Activated CD8-positive, alpha-beta T cell treated with anti-CD3 and anti-CD28 coated beads, Interleukin-2, amount 10 ng/mL, durations not matched to agents 7 days and 5 days (primary cell): ENCODE data around the gene C2orf42. TPM values are rescaled to one million over a fixed set of nuclear protein-coding genes. Genes with fewer than 3 reads are reported as not detected.
"Not testable (repeated sequence)": the region's sequence is repeated elsewhere in the genome, so short reads cannot be mapped to it uniquely, and the experiment has no call there.

ENCODE experiments used
- ATAC-seq: fragments of 150-1000 bp; cut with Tn5 transposase; one replicate; pipeline ENCODE4 v1.10.0; 2021; ENCODE audit warnings: moderate library complexity
- CTCF ChIA-PET: fragments of 350-600 bp; sonication (Branson Sonifier 250); formaldehyde crosslinking; loops from one replicate; lab custom pipeline; 2021; ENCODE audit warnings: antibody characterized with exemption; lab: Charles Lee
- POLR2A ChIA-PET: fragments of 350-600 bp; sonication (Branson Sonifier 250); formaldehyde crosslinking; loops from one replicate; lab custom pipeline; 2021; ENCODE audit warnings: antibody characterized with exemption; lab: Charles Lee
- DNase-seq: peaks from one replicate; pipeline ENCODE4 v3.0.0-alpha.2; 2020
- H3K27ac Mint-ChIP-seq: one replicate; pipeline ENCODE4 v1.8.0; 2021; ENCODE audit warnings: mild to moderate bottlenecking, mixed read lengths
- H3K27me3 Mint-ChIP-seq: one replicate; pipeline ENCODE4 v1.8.0; 2021; ENCODE audit warnings: low read depth, mixed read lengths
- H3K36me3 Mint-ChIP-seq: one replicate; pipeline ENCODE4 v1.8.0; 2021; ENCODE audit warnings: low read depth, mixed read lengths
- H3K4me1 Mint-ChIP-seq: one replicate; pipeline ENCODE4 v1.8.0; 2021; ENCODE audit warnings: low read depth, mixed read lengths
- H3K4me3 Mint-ChIP-seq: one replicate; pipeline ENCODE4 v1.8.0; 2021; ENCODE audit warnings: mild to moderate bottlenecking, mixed read lengths
- H3K9me3 Mint-ChIP-seq: one replicate; pipeline ENCODE4 v1.8.0; 2022; ENCODE audit warnings: mixed read lengths; ENCODE audit not compliant: insufficient read depth
- total RNA-seq, 2 experiments: library from RNA; stranded (reverse); gene quantifications; one replicate each; pipeline ENCODE4 v1.2.3, GENCODE V29; 2021

The C2orf42 gene
- total RNA-seq, 2 experiments from 2014 or later = 23.0 to 29.4 TPM

GRCh38 chr2:70142590-70143313, 48.1 kb downstream of the C2orf42 start:
- no peaks in the 10 kb centered on the region for H3K9me3 Mint-ChIP-seq
- CTCF ChIA-PET = interaction anchor here (0.7 to 6.2 kb wide), 34 partner anchors 10 to 418 kb away, joined by 3 to 103 read pairs (median 5); partner anchors contain the start of genes C2orf42, MXD1 and SNRNP27
- peaks cover 76% of the 10 kb centered on the region for H3K4me1 Mint-ChIP-seq

GRCh38 chr2:70141902-70142589, 48.8 kb downstream of the C2orf42 start:
- DNase-seq (no peak), ATAC-seq (peak; percentile 55)
- Mint-ChIP-seq H3K4me3 (peak overlapping the region; percentile 84), H3K27me3 (no peaks in the 10 kb centered on the region), H3K27ac (peak overlapping the region; percentile 99), H3K36me3 (peaks cover 3% of the 10 kb centered on the region), H3K9me3 (no peaks in the 10 kb centered on the region), H3K4me1 (peaks cover 79% of the 10 kb centered on the region)
- ChIA-PET CTCF (interaction anchor here (1.0 to 6.2 kb wide), 17 partner anchors 9 to 417 kb away, joined by 3 to 103 read pairs (median 13); partner anchors contain the start of genes MXD1 and SNRNP27), POLR2A (interaction anchor here (0.9 to 15.2 kb wide), 19 partner anchors 9 to 248 kb away, joined by 3 to 370 read pairs (median 12); partner anchors contain the start of genes C2orf42, MXD1, PCBP1 and SNRNP27)

More at GRCh38 chr2:70142590-70143313, 48.1 kb downstream of the C2orf42 start:
- Mint-ChIP-seq H3K4me3 (peak overlapping the region; percentile 84), H3K27ac (peak overlapping the region; percentile 96), H3K27me3 (no peaks in the 10 kb centered on the region), H3K36me3 (no peaks in the 10 kb centered on the region)
- POLR2A ChIA-PET = interaction anchor here (0.7 to 15.2 kb wide), 22 partner anchors 10 to 582 kb away, joined by 3 to 370 read pairs (median 9); partner anchors contain the start of genes C2orf42, GMCL1, MXD1 and PCBP1
- DNase-seq (peak; percentile 100), ATAC-seq (peak; percentile 74)

- H3K4me1 Mint-ChIP-seq = peaks cover 79% of the 10 kb centered on the region
- H3K9me3 Mint-ChIP-seq = no peaks in the 10 kb centered on the region
- peaks cover 3% of the 10 kb centered on the region for H3K36me3 Mint-ChIP-seq
- ChIA-PET POLR2A (interaction anchor here (0.6 to 15.2 kb wide), 15 partner anchors 8 to 227 kb away, joined by 3 to 370 read pairs (median 15); partner anchors contain the start of genes C2orf42, MXD1, PCBP1 and SNRPG), CTCF (interaction anchor here (1.0 to 6.2 kb wide), 11 partner anchors 8 to 416 kb away, joined by 5 to 103 read pairs (median 19); partner anchors contain the start of gene MXD1)
- peak; percentile 78 for DNase-seq
- H3K27me3 Mint-ChIP-seq = no peaks in the 10 kb centered on the region
- peak; percentile 33 for ATAC-seq
- peak overlapping the region; percentile 84 for H3K4me3 Mint-ChIP-seq
- H3K27ac Mint-ChIP-seq = peak overlapping the region; percentile 99
Measured at GRCh38 chr2:70141212-70141901, 49.5 kb downstream of the C2orf42 start.

- ChIA-PET POLR2A (interaction anchor here (1.2 to 15.2 kb wide), 11 partner anchors 8 to 227 kb away, joined by 3 to 370 read pairs (median 16); partner anchors contain the start of genes MXD1, PCBP1 and SNRPG), CTCF (interaction anchor here (1.0 to 6.2 kb wide), 12 partner anchors 8 to 416 kb away, joined by 3 to 103 read pairs (median 18); partner anchors contain the start of gene MXD1)
- Mint-ChIP-seq H3K27me3 (no peaks in the 10 kb centered on the region), H3K4me3 (peak overlapping the region; percentile 84), H3K4me1 (peaks cover 78% of the 10 kb centered on the region), H3K27ac (peak overlapping the region; percentile 99), H3K9me3 (no peaks in the 10 kb centered on the region), H3K36me3 (peaks cover 3% of the 10 kb centered on the region)
- ATAC-seq = no peak
- DNase-seq = no peak
Measured at GRCh38 chr2:70140791-70141211, 50.0 kb downstream of the C2orf42 start.

GRCh38 chr2:70134323-70134983, 56.4 kb downstream of the C2orf42 start:
- peaks cover 82% of the 10 kb centered on the region for H3K4me1 Mint-ChIP-seq
- not testable (repeated sequence) for ATAC-seq
- POLR2A ChIA-PET = interaction anchor here (0.5 to 15.2 kb wide), 15 partner anchors 8 to 490 kb away, joined by 3 to 370 read pairs (median 17); partner anchors contain the start of genes MXD1, PCBP1 and SNRPG

GRCh38 chr2:70133491-70134322, 57.1 kb downstream of the C2orf42 start:
- peak; percentile 22 for ATAC-seq

More at GRCh38 chr2:70134323-70134983, 56.4 kb downstream of the C2orf42 start:
- H3K9me3 Mint-ChIP-seq, H3K36me3 Mint-ChIP-seq, DNase-seq, H3K27me3 Mint-ChIP-seq: not testable (repeated sequence)
- CTCF ChIA-PET = interaction anchor here (0.7 to 7.0 kb wide), 16 partner anchors 8 to 1671 kb away, joined by 3 to 54 read pairs (median 9); partner anchors contain the start of gene PCBP1
- peak overlapping the region; percentile 98 for H3K27ac Mint-ChIP-seq
- peak overlapping the region; percentile 84 for H3K4me3 Mint-ChIP-seq

GRCh38 chr2:70133127-70133452, 57.7 kb downstream of the C2orf42 start:
- POLR2A ChIA-PET = interaction anchor here (1.1 to 15.2 kb wide), 13 partner anchors 8 to 219 kb away, joined by 4 to 370 read pairs (median 23); partner anchors contain the start of genes MXD1 and PCBP1
- peaks cover 79% of the 10 kb centered on the region for H3K4me1 Mint-ChIP-seq

More at GRCh38 chr2:70133491-70134322, 57.1 kb downstream of the C2orf42 start:
- Mint-ChIP-seq H3K27ac (peak overlapping the region; percentile 98), H3K27me3 (no peaks in the 10 kb centered on the region), H3K36me3 (peaks cover 8% of the 10 kb centered on the region), H3K4me3 (peak overlapping the region; percentile 84), H3K4me1 (peaks cover 78% of the 10 kb centered on the region), H3K9me3 (no peaks in the 10 kb centered on the region)
- ChIA-PET CTCF (interaction anchor here (0.8 to 7.0 kb wide), 19 partner anchors 8 to 221 kb away, joined by 3 to 54 read pairs (median 5); partner anchors contain the start of genes MXD1 and PCBP1), POLR2A (interaction anchor here (0.8 to 15.2 kb wide), 14 partner anchors 9 to 489 kb away, joined by 3 to 370 read pairs (median 22); partner anchors contain the start of genes MXD1 and PCBP1)
- DNase-seq = peak; percentile 49

GRCh38 chr2:70132244-70133126, 58.3 kb downstream of the C2orf42 start:
- Mint-ChIP-seq H3K4me1 (peaks cover 79% of the 10 kb centered on the region), H3K36me3 (peaks cover 8% of the 10 kb centered on the region), H3K27me3 (no peaks in the 10 kb centered on the region), H3K4me3 (peak overlapping the region; percentile 84), H3K9me3 (no peaks in the 10 kb centered on the region), H3K27ac (peak overlapping the region; percentile 98)
- ATAC-seq (peak; percentile 43), DNase-seq (peak; percentile 65)
- POLR2A ChIA-PET = interaction anchor here (0.7 to 15.2 kb wide), 15 partner anchors 8 to 488 kb away, joined by 3 to 370 read pairs (median 22); partner anchors contain the start of genes MXD1 and PCBP1
- CTCF ChIA-PET = interaction anchor here (1.1 to 7.0 kb wide), 13 partner anchors 8 to 218 kb away, joined by 3 to 54 read pairs (median 18); partner anchors contain the start of genes MXD1 and PCBP1

More at GRCh38 chr2:70133127-70133452, 57.7 kb downstream of the C2orf42 start:
- Mint-ChIP-seq H3K27ac (peak overlapping the region; percentile 98), H3K27me3 (no peaks in the 10 kb centered on the region), H3K9me3 (no peaks in the 10 kb centered on the region), H3K36me3 (peaks cover 11% of the 10 kb centered on the region), H3K4me3 (peak overlapping the region; percentile 84)
- DNase-seq = no peak
- CTCF ChIA-PET = interaction anchor here (1.1 to 7.0 kb wide), 17 partner anchors 9 to 221 kb away, joined by 3 to 54 read pairs (median 12); partner anchors contain the start of genes MXD1 and PCBP1
- no peak for ATAC-seq
